ENCODE results near the gene WASHC3.
"Not testable (repeated sequence)": the region's sequence is repeated elsewhere in the genome, so short reads cannot be mapped to it uniquely, and the experiment has no call there.

Gene WASHC3

DNA sequence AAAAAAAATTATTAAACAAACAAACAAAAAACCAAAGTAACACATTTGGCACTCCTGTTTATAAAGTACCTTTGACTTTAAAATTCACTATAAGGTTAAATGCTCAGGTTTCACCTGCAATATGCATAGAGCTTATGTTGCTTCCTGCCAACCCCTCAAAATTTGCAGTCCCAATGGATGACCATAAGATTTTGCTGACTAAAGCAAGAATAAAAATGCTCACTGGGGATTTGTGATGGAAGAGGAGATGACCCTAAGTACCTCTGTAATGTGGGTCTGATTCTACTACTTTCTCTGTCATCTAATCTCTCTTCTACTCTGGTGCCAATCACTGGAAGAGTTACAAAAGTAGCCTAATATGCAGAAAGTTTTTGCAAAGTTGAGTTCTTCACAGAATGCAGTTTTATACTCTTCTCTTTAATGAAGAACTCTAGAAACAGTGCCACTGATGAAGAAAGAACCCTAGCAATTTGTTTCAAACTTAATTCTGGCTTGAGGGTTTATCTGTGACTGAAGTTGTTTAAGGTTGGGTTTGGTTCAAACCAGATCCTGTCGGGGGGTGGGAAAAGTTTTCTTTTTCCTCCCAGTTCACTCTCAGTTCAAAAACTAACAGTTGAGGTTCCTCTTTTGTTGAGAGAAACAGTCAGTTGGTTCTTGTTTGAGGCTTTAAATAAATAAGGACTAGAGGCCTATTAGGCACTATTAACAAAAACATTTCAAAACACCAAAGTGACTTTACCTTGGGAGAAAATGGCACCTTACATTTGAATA, 10.9 kb downstream of the WASHC3 start:
- DNase-seq = no peak

DNA sequence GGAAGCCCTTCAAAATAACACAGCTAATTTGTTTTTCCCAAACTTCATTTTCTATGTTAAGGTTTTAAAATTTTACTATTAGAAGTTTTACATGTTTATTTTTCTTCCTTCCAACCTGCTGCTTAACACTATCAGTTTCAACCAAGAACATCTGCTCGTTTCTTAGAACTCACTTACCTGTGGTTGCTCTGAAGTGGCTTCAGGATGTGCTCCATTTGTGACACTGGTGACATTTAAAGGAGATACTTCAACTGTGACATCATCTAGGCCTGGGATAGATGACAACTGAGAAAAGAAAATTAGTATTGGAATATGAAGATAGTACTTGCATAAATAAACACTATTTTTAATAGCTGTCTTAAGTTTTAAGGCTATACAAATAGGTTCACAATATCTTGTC, 17.9 kb downstream of the WASHC3 start:
- DNase-seq = no peak

DNA sequence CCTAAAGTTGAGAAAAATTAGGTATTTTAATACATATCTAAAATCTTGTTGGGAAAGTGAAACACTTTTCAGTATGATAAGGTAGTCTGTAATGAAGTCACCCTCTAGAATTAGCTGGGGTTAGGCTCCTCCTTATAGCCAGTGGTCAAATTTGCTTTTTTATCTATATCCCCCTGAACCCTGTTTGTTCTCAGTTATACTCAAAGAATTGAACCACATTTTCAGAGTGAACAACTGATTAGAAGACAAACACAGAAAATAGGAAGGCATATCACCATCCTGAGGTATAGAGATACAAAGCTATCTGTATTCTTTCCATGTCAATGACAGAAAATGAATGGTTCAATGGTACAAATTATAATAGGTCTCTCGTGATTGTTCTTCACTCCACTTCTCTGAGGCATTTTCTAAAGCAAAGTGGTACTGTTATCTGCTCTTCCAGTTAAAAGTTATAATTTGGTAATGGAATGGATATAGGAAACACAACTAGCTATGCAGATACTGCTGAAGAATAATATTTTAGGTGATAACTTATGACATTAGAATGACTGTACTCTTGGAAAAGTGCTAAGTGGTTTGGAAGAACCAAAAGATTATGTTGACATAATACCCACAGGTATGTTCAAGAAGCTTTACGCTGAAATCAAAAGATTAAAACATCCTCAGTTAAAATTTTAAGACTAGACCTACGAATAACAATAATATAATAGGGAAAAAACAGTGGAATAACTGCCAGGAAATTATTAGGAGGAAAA, 27.6 kb downstream of the WASHC3 start:
- DNase-seq = no peak

DNA sequence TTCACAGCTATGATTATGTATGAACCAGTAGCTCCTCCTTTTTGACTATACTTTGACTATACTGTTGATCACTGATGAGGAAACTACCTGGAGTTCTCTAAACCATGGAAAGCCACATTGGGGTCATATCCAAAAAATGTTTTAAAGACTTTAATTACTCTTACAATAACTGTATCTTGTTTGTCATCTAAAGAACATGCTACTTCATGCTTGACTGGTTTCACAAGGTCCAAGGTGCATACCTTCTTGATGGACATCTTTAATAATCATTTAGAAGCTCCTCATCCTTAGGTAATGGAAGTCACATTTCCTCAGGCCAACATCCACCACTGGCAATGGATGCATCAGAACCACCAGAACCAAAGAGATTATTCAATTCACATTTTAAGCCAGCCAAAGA, 29.9 kb downstream of the WASHC3 start:
- DNase-seq = no peak

DNA sequence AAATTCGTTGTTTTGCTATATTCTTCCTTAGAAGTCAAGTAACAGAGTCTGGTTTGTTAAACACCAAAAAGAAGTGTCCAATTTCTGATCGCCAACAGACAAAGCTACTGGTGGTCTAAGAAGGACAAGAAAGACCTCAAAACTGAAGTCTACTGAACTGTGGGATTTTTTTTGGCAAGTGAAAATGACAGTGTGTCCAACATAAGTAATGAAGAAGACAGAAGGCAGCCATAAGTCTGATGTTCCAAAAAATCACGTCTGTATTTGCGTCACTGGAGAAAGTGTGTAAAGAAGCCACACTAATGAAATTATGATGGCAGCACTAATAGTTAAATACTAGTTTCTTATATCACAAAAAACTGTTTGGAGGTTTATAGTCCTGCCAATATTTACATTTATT, 32.6 kb downstream of the WASHC3 start:
- no peak for DNase-seq

DNA sequence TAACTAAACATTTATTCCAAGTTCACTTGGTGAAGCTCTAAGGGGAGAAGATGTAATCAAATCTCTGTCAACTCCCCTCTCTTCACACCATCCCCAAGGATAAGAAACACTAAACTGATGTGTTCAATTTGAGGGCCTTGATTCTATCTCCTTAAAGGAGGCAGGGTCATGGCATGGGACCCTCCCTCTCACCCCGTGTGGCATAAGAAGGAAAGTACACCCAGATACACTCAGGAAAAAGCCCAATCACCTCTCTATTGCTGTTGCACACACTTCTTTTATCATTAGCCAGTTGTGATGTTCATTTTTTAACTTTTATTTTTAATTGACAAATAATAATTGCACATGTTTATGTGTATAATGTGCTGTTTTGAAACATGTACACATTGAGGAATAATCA, 35.1 kb downstream of the WASHC3 start:
- DNase-seq = no peak

DNA sequence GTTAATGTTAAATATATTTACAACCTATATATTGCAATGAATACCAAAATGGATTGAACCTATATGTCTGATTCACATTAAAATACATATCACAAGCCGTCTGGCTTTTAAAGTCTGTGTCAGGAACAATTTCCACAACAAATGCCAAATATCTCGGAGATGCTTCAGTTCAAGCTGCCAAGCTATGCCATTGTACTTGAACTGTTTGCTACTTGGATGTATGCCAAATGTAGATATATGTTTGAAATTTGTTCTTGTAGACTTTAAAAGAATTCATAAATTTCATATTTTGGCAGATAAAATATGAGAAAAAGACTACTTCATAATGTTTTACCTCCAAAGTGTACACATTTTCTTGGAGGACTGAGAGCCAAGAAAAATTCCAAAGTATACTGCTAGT, 37.0 kb downstream of the WASHC3 start:
- DNase-seq = no peak

DNA sequence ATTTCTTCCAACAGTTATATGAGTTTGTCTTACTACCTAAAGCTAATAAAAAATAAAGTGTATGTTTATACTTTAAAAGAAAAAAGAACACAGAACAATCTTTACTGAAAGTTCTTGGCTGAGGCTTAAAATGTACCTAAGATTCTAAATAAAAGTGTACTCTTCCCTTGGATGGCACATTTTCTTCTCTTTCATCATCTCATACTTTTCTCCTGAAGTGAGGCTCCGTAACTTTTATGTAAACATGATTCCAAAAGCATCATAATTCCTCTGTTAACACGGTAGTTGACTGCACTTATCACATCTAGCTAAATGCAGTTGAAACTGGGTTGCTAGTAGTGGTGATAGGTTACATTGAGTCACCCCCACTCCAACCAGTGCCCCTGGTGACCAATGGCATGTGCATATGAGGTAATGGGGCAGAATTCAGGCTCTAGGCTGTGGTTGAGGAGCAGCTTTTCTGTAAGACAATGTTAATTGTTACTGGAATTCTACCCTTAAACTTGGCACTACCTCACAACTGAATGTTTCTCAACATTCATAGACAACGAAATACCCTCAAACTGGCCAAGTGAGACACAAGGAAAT, 38.4 kb downstream of the WASHC3 start:
- no peak for DNase-seq

DNA sequence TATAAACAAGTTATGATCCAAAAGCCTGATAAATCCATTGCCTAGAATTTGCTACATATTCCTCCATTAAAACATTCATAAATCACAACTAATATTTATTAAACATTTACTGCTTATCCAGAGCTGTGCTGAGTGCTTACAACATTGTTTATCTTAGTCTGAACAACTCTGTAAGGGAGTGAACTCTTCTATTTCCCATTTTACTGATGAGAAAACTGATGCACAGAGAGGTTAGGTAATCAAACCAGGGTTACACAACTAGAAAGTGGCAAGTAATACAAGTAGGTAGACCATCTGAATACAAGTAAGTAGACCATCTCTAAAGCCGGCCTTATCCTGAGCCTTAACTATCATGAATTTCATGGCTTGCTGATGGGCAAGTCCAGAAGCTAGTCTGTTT, 39.5 kb downstream of the WASHC3 start:
- no peak for DNase-seq

DNA sequence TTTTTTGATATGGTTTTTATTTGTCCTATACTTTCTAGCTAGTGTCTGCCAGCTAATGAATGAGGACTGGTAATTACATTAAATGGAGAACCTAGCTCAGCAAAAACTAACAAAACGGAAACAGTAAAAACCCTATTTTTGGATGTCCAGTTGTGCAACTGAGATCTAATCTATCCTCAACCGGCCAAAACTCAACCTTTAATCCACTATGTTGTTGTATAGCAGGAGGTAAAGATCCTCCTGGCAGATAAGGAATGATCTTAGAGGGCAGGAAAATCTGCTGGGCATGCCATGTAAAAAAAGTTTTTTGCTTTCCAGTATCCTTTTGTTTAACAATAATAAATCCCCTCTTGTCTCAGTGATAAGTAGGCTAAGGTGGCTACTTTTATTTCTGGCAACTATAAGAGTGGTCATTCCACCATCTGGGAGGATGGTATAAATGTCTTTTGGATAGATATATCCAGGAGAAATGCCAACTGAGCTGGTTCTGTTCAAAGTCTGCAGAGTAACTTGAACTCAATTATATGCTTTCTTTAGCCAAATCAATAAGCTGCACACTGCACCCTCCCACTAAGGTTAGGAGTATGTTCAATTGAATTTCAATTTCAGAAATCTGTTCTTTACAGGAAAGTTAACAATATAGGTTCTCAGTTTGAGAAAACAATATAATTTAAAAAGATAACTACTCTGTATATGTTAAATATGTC, 40.1 kb downstream of the WASHC3 start:
- no peak for DNase-seq

DNA sequence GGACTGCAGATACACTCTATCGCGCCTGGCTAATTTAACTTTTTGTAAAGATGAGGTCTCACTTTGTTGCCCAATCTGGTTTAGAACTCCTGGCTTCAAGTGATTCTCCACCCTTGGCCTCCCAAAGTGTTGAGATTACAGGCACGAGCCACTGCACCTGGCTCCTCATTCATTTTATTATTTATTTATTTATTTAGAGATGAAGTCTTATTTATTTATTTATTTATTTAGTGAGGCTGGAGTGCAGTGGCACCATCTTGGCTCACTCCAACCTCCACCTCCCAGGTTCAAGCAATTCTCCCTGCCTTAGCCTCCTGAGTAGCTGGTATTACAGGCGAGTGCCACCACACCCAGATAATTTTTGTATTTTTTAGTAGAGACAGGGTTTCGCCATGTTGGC, 43.2 kb downstream of the WASHC3 start:
- DNase-seq = not testable (repeated sequence)

DNA sequence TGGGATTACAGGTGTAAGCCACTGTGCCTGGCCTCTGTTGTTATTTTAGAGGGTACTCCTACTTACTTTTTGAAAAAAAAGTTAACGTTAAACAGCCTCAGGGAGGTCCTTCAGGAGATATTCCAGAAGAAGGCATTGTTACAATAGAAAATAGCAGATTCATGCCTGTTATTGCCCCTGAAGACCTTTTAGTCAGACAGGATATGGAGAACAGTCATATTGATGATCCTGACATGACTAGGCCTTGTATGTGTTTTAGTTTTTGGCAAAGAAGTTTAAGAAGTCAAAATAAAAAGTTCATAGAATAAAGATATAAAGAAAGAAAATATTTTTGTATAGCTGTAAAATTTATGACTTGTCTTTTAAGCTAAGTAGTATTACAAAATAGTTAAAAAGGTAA, 45.3 kb downstream of the WASHC3 start:
- DNase-seq = no peak

DNA sequence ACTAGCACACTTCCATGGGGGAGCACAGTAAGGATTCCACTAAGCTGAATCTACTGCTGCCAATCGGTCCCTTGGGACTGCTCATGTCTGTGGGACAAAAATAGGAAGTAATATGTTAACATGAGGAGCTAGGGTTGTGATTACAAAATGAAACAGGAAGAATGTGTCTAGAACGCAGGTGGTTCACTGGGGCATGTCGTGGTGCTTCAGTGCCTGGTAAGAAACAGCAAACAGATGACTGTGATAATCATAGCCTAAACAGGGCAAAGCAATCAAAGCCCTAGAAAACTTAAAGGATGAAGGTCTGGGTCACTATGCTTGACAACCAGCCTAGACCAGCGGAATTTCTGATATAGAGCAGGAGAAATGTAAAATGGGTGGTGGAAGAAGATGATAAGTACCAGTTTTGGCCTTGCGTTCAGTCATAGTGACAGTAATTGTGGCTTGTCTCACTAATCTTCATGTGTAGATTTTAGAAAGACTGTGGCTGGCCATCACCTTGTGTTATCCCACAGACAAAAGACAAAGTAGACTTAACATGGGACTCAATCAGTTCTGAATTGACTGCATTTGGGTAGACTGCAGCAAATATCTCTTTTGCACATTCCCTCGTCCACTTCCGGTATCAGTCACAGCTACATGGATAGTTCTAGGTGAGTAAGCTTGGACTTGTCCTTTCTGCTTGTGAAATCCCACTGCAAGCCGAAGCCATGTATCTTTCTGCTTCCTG, 51.4 kb downstream of the WASHC3 start:
- no peak for DNase-seq

DNA sequence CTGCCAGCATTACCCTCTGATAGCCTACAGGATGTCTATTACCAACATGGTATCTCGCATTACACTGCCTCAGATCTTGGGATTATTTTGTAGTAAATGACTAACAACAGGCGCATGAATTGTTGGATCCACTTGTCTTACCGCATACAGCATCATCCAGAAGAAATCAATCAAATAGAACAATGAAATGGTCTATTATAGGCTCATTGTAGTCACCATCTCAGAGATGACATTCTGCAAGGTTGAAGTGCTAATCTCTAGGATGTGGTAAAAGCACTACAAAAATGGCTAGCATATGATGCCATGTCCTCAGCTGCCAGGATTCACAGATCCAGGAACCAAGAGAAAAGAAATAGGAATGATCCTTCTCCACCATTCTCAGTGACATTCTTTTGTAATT, 52.0 kb downstream of the WASHC3 start:
- no peak for DNase-seq

DNA sequence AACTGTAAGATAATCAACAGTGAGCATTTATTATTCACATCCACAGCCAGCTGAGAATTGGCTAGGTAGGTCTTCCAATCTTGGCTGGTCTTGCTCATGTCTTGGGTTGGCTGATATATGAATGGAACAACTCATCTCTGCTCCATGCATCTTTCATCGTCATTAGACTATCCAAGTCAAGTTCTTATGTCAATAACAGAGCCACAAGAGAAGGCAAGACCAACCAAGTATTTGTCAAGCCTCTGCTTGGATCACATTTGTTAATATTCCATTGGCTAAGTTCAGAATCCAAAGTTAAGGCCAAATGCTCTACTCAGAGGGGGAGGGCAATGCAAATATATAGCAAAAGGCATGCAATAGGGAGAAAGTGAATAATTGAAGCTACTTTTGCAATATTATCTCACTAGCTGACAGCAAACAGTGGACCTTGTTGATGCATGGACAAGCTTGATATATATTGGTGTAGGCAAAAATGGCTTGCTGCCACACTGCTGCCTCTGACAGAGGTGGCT, 53.1 kb downstream of the WASHC3 start:
- no peak for DNase-seq

DNA sequence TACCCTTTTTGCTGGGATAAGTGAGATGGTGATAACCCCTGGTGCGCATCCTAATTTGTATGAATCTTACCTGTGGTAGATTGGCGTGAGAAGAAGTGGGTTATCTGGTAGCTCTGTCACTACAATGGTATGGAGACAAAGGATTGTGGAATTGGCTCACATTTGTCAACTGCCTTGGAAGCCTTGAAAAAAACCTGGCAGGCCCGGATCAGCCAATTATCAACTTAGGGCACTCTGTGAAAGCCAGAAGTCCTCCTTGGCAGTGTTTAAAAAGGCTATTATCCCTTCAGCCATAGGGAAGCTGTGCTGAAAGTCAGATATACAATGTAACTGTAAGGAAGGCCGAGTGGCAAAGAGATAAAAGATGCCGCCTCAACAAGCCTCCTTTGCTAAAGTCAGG, 56.5 kb downstream of the WASHC3 start:
- no peak for DNase-seq

DNA sequence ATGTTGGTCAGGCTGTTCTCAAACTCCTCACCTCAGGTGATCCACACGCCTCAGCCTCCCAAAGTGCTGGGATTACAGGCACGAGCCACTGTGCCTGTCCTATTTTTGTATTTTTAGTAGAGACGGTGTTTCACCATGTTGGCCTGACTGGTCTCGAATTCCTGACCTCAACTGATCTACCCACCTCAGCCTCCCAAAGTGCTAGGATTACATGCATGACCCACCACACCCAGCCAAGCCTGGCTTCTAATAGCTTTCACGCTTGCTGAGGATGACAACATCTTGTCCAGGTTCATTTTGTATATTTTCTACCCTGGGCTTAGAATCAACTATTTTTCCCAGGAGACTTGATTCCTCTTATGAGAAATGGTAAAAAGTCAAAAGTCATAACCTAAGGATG, 64.7 kb downstream of the WASHC3 start:
- DNase-seq = no peak

DNA sequence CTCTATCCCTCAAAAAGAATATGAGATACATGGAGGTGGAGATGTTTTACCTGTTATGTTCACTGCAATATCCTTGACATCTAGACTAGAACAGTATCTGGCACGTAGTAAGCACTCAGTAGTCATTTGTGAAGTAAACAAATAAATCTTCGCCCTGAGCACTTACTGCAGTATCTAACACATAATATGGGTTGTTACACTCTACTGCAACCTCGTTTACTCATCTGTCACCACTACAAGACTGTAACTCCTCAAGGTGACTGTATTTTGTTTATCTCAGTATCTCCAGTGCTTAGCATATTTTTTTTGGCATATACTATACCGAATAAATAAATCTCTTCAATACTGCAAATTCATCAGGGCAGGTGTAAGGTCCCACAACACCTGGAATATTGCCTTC, 66.1 kb downstream of the WASHC3 start:
- no peak for DNase-seq

DNA sequence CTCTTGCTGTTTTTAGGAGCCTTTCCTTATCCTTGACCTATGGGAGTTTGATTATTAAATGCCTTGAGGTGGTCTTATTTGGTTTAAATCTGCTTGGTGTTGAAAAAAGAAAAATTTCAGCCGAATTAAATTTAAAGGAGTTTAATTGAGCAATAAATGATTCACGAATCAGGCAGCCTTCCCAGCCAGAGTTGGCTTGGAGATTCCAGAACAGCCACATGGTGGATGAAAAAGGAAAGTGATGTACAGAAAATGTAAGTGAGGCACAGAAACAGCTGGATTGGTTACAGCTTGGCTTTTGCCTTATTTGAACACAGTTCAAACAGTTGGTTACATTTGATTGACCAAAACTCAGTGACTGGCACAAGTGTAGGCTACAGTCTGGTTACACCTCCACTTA, 69.7 kb downstream of the WASHC3 start:
- no peak for DNase-seq

DNA sequence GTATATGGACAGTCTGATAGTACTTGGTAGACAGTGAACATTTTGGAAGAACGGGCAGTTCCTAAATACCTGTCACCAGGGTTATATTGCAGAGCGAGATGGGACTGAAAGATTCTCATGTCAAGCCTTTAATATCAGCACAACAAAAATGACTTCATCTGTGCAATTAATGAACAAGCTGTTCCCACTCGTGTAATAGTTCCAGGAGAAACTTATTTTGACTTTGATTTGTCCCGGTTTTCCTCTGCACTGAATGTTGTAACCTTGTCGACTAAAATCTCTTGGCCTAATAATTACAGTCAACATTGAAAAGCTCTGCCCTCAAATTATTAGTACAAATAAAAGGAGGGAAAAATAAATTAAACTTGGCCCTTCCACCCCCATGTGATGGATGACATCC, 79.5 kb downstream of the WASHC3 start:
- no peak for DNase-seq

DNA sequence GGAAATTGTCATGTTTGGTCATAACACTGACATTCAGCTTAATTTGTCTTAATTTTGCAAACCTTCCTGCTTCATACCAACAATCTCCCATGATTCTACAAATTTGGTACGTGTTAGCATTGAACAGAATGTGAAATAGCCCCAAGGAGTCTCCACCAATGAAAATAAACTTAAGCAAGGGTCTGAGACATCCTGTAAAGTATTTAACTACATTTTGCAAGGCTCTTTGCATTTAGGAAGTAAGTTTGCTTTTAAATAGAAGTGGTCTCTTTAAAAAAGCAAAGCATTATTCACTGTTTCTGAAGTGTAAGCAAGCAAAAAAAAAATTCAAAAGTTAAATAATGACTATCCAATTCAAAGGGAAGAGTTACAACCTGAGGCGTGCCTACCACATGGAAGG, 79.9 kb downstream of the WASHC3 start:
- no peak for DNase-seq

DNA sequence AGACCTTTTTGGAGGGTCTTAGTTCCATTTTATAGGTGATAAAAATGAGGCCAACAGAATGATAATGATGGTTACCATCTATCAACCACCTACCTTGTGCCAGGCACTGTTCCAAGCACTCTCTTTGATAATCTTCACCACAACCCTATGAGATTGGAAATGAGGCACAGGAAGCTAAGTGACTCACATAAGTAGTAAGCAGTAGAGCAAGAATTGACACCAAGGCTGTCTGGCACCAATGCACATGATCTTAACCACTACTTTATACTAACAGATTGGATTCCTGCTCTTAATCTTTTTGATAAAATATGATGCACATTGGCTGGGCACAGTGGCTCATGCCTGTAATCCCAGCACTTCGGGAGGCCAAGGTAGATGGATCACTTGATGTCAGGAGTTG, 93.0 kb downstream of the WASHC3 start:
- DNase-seq = no peak

DNA sequence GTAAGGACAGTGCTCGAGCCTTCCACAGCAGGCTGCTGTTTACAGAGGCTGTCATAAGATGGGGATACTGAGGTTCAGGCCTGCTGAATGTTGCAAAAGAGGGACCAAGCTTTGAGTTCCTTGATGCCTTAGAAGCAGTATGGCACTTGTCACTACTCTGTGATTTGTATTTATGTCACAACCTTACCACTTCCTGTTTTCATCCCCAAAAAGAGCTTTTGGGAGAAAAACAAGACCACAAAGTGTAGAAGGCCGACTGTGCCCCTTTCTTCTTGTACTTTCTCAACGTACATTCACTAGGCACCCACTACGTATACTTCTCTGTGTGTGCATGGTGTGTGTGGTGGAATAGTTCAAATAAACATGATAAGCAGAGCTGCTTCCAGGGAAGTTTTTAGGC, 94.3 kb downstream of the WASHC3 start:
- no peak for DNase-seq
